ENCODE measurements around the gene ALK. TPM values are rescaled to one million over a fixed set of nuclear protein-coding genes. Genes with fewer than 3 reads are reported as not detected.

The ALK gene
- total and polyA plus RNA-seq, 2 experiments from 2014 or later: 0.35 TPM; not detected in 1

GRCh38 chr2:29370581-29371125, 550.7 kb downstream of the ALK start (continued):
- TF ChIP-seq ZNF462 (CRISPR knock-in tag; IDR thresholded peaks at IDR 0.05) (no peak), EZH2phosphoT487 (IDR thresholded peaks at IDR 0.05; ENCODE audit: unreplicated experiment) (no peak)

- Histone ChIP-seq H3K4me2 (no peak overlapping the region), H3K4me3 (no peak overlapping the region), H3K79me2 (replicated peaks; ENCODE audit: insufficient read depth) (no peaks in the 10 kb centered on the region), H2AFZ (no peak overlapping the region), H3F3A (replicated peaks; ENCODE audit: low read depth) (no peaks in the 10 kb centered on the region), H3K27ac (ENCODE audit: low read depth) (no peak overlapping the region), H3K27me3 (ENCODE audit: insufficient read depth) (no peaks in the 10 kb centered on the region), H3K36me3 (ENCODE audit: insufficient read depth) (no peaks in the 10 kb centered on the region), H4K20me1 (replicated peaks; ENCODE audit: insufficient read depth) (no peaks in the 10 kb centered on the region), H3K9me2 (ENCODE audit: insufficient read depth) (peaks cover 4% of the 10 kb centered on the region; the same call in 1 of the 2 replicates), H3K4me1 (ENCODE audit: insufficient read depth) (0 out of 2 replicates have a peak, but pooled peaks cover 5% of the 10 kb centered on the region)
- no peak for DNase-seq (ENCODE audit: low spot score)
- Mint-ChIP-seq H3K27me3 (ENCODE audit: insufficient read depth, low read depth, poor library complexity) (peaks cover 3% of the 10 kb centered on the region), H3K9me3 (no peaks in the 10 kb centered on the region; the same call in 2 of the 3 replicates), H3K36me3 (ENCODE audit: low read depth) (no peaks in the 10 kb centered on the region), H3K27ac (no peak overlapping the region), H3K4me3 (no peak overlapping the region), H3K4me1 (peaks cover 15% of the 10 kb centered on the region)
- ATAC-seq: no peak
- TF ChIP-seq, protein P1, sequence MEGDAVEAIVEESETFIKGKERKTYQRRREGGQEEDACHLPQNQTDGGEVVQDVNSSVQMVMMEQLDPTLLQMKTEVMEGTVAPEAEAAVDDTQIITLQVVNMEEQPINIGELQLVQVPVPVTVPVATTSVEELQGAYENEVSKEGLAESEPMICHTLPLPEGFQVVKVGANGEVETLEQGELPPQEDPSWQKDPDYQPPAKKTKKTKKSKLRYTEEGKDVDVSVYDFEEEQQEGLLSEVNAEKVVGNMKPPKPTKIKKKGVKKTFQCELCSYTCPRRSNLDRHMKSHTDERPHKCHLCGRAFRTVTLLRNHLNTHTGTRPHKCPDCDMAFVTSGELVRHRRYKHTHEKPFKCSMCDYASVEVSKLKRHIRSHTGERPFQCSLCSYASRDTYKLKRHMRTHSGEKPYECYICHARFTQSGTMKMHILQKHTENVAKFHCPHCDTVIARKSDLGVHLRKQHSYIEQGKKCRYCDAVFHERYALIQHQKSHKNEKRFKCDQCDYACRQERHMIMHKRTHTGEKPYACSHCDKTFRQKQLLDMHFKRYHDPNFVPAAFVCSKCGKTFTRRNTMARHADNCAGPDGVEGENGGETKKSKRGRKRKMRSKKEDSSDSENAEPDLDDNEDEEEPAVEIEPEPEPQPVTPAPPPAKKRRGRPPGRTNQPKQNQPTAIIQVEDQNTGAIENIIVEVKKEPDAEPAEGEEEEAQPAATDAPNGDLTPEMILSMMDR (conservative IDR thresholded peaks at IDR 0.05; ENCODE audit: low read depth in 2 of 2): no peak
- TF ChIP-seq EZH2phosphoT487 (IDR thresholded peaks at IDR 0.05; ENCODE audit: unreplicated experiment) (no peak), ZNF331 (CRISPR knock-in tag; IDR thresholded peaks at IDR 0.05; ENCODE audit: low read depth) (no peak), JUNB (IDR thresholded peaks at IDR 0.05; ENCODE audit: unreplicated experiment) (no peak), ETS1 (IDR thresholded peaks at IDR 0.05) (no peak), POLR2AphosphoS5 (IDR thresholded peaks at IDR 0.05; ENCODE audit: low read depth) (no peak), EZH2 (IDR thresholded peaks at IDR 0.05; ENCODE audit: low read depth, unreplicated experiment) (no peak), NANOG (IDR thresholded peaks at IDR 0.05; ENCODE audit: borderline replicate concordance) (no peak), CREB1 (CRISPR knock-in tag; IDR thresholded peaks at IDR 0.05; ENCODE audit: low read depth) (no peak)
- TF ChIP-seq, protein P2, sequence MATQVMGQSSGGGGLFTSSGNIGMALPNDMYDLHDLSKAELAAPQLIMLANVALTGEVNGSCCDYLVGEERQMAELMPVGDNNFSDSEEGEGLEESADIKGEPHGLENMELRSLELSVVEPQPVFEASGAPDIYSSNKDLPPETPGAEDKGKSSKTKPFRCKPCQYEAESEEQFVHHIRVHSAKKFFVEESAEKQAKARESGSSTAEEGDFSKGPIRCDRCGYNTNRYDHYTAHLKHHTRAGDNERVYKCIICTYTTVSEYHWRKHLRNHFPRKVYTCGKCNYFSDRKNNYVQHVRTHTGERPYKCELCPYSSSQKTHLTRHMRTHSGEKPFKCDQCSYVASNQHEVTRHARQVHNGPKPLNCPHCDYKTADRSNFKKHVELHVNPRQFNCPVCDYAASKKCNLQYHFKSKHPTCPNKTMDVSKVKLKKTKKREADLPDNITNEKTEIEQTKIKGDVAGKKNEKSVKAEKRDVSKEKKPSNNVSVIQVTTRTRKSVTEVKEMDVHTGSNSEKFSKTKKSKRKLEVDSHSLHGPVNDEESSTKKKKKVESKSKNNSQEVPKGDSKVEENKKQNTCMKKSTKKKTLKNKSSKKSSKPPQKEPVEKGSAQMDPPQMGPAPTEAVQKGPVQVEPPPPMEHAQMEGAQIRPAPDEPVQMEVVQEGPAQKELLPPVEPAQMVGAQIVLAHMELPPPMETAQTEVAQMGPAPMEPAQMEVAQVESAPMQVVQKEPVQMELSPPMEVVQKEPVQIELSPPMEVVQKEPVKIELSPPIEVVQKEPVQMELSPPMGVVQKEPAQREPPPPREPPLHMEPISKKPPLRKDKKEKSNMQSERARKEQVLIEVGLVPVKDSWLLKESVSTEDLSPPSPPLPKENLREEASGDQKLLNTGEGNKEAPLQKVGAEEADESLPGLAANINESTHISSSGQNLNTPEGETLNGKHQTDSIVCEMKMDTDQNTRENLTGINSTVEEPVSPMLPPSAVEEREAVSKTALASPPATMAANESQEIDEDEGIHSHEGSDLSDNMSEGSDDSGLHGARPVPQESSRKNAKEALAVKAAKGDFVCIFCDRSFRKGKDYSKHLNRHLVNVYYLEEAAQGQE (IDR thresholded peaks at IDR 0.05; ENCODE audit: unreplicated experiment): no peak
Observed at GRCh38 chr2:29370173-29370572, 551.2 kb downstream of the ALK start.
